GM23338 (cell line): ENCODE measurements around the gene ISG15. TPM values are rescaled to one million over a fixed set of nuclear protein-coding genes. Genes with fewer than 3 reads are reported as not detected.

Experiments used
- ATAC-seq: fragments of 200-7000 bp; cut with Tn5 transposase; 3 replicates; pipeline ENCODE4 v1.9.1; 2020
- DNase-seq: peaks from one replicate; pipeline ENCODE4 v3.0.0-alpha.2; 2015; ENCODE audit warnings: low spot score
- H2AFZ ChIP-seq: fragments of 200-600 bp; sonication (generic); 2 replicates; pipeline ENCODE4 v1.8.0; 2016; ENCODE audit warnings: antibody characterized with exemption, mild to moderate bottlenecking, moderate library complexity
- H3F3A ChIP-seq: fragments of 200-600 bp; sonication (generic); replicated peaks from 2 replicates; pipeline ENCODE4 v1.8.0; 2017; ENCODE audit warnings: antibody characterized with exemption, mixed run types, low read depth
- H3K27ac ChIP-seq: fragments of 200-600 bp; sonication (generic); 2 replicates; pipeline ENCODE4 v1.6.1; 2016; ENCODE audit warnings: low read depth
- H3K27me3 ChIP-seq: fragments of 200-600 bp; sonication (generic); 2 replicates; pipeline ENCODE4 v1.8.0; 2016; ENCODE audit warnings: mild to moderate bottlenecking, mixed run types, moderate library complexity; ENCODE audit not compliant: insufficient read depth
- H3K36me3 ChIP-seq: fragments of 200-600 bp; sonication (generic); 2 replicates; pipeline ENCODE4 v1.8.0; 2016; ENCODE audit warnings: mild to moderate bottlenecking; ENCODE audit not compliant: insufficient read depth
- H3K4me1 ChIP-seq: fragments of 200-600 bp; sonication (generic); 2 replicates; pipeline ENCODE4 v1.8.0; 2016; ENCODE audit warnings: mild to moderate bottlenecking, moderate library complexity; ENCODE audit not compliant: insufficient read depth
- H3K4me2 ChIP-seq: fragments of 200-600 bp; sonication (generic); 2 replicates; pipeline ENCODE4 v1.7.1; 2017; ENCODE audit warnings: mixed run types
- H3K4me3 ChIP-seq: fragments of 200-600 bp; sonication (generic); 2 replicates; pipeline ENCODE4 v1.6.1; 2016; ENCODE audit warnings: mixed run types
- H3K79me2 ChIP-seq: fragments of 200-600 bp; sonication (generic); replicated peaks from 2 replicates; pipeline ENCODE4 v1.8.0; 2017; ENCODE audit warnings: mild to moderate bottlenecking; ENCODE audit not compliant: insufficient read depth
- H3K9me2 ChIP-seq: fragments of 200-600 bp; sonication (generic); 2 replicates; pipeline ENCODE4 v1.8.0; 2017; ENCODE audit not compliant: insufficient read depth
- H4K20me1 ChIP-seq: fragments of 200-600 bp; sonication (generic); replicated peaks from 2 replicates; pipeline ENCODE4 v1.8.0; 2017; ENCODE audit warnings: mild to moderate bottlenecking; ENCODE audit not compliant: insufficient read depth
- H3K27ac Mint-ChIP-seq: 2 replicates; pipeline ENCODE4 v1.8.0; 2020; ENCODE audit warnings: inconsistent platforms, mild to moderate bottlenecking, moderate library complexity, mixed read lengths
- H3K27me3 Mint-ChIP-seq: 3 replicates; pipeline ENCODE4 v1.8.0; 2022; ENCODE audit warnings: low read depth, mild to moderate bottlenecking, moderate library complexity, mixed read lengths, inconsistent platforms; ENCODE audit not compliant: insufficient read depth, poor library complexity
- H3K36me3 Mint-ChIP-seq: 3 replicates; pipeline ENCODE4 v1.8.0; 2021; ENCODE audit warnings: low read depth, mild to moderate bottlenecking, inconsistent platforms, moderate library complexity, mixed read lengths
- H3K4me1 Mint-ChIP-seq: 3 replicates; pipeline ENCODE4 v1.8.0; 2020; ENCODE audit warnings: mild to moderate bottlenecking, inconsistent platforms, mixed read lengths
- H3K4me3 Mint-ChIP-seq: 3 replicates; pipeline ENCODE4 v1.8.0; 2021; ENCODE audit warnings: moderate library complexity, mild to moderate bottlenecking, inconsistent platforms, mixed read lengths
- H3K9me3 Mint-ChIP-seq: 3 replicates; pipeline ENCODE4 v1.8.0; 2020; ENCODE audit warnings: moderate library complexity, mild to moderate bottlenecking, inconsistent platforms, mixed read lengths
- CREB1 ChIP-seq: fragments of 250-450 bp; sonication (Bioruptor Pico); IDR thresholded peaks from 2 replicates; pipeline ENCODE4 v1.5.0; 2020; ENCODE audit warnings: low read depth, mild to moderate bottlenecking, moderate library complexity
- CTCF ChIP-seq, 2 experiments: fragments of 200-600 bp in 1 of 2; sonication (generic) in 1 of 2; conservative IDR thresholded peaks; 2 replicates each; pipeline versions ENCODE4 v1.5.1 to v1.6.1; 2016 to 2017; ENCODE audit warnings: antibody characterized with exemption in 2 of 2, low read depth in 2 of 2, mild to moderate bottlenecking in 2 of 2, moderate library complexity in 1 of 2
- NANOG ChIP-seq: IDR thresholded peaks from 2 replicates; pipeline ENCODE4 v1.6.1; 2016; ENCODE audit warnings: antibody characterized with exemption, borderline replicate concordance
- REST ChIP-seq: IDR thresholded peaks from one replicate; pipeline ENCODE4 v1.6.1; 2018; ENCODE audit warnings: antibody characterized with exemption; ENCODE audit not compliant: unreplicated experiment
- STAT1 ChIP-seq: IDR thresholded peaks from one replicate; pipeline ENCODE4 v1.6.1; 2016; ENCODE audit warnings: antibody characterized with exemption; ENCODE audit not compliant: unreplicated experiment
- ZNF114 ChIP-seq: fragments of 250-450 bp; sonication (Bioruptor Pico); IDR thresholded peaks from 2 replicates; pipeline ENCODE4 v1.5.0; 2020; ENCODE audit warnings: mild to moderate bottlenecking, moderate library complexity
- ZNF331 ChIP-seq: fragments of 250-450 bp; sonication (Bioruptor Pico); IDR thresholded peaks from 2 replicates; pipeline ENCODE4 v1.5.0; 2020; ENCODE audit warnings: low read depth, mild to moderate bottlenecking, moderate library complexity
- ZNF462 ChIP-seq: fragments of 250-450 bp; sonication (Bioruptor Pico); IDR thresholded peaks from 2 replicates; pipeline ENCODE4 v1.5.0; 2020; ENCODE audit warnings: mild to moderate bottlenecking, moderate library complexity
- polyA plus RNA-seq: library from polyadenylated mRNA; unstranded; fragments of >200 nt; fragmentation: Nextera tagmentation; extraction: Ambion mirVana; gene quantifications from 2 replicates; pipeline ENCODE4 v1.2.1, GENCODE V29; 2016
- total RNA-seq: library from RNA; depleted of rRNA; stranded (reverse); fragments of >200 nt; shearing (Covaris generic); gene quantifications from 2 replicates; pipeline ENCODE4 v1.2.3, GENCODE V29; 2014

ISG15 gene
- total and polyA plus RNA-seq, 2 experiments from 2014 or later, result 52.9 to 101 TPM

GRCh38 chr1:998745-998994 lies 14.6 kb upstream of the ISG15 start:
- no peaks in the 10 kb centered on the region for H4K20me1 ChIP-seq
- H3F3A ChIP-seq, result peaks cover 6% of the 10 kb centered on the region; the same call in 1 of the 2 replicates
- Mint-ChIP-seq H3K27ac (no peak overlapping the region), H3K36me3 (no peaks in the 10 kb centered on the region; the same call in 2 of the 3 replicates), H3K4me3 (peak overlapping the region; percentile 50; the same call in 2 of the 3 replicates), H3K9me3 (peaks cover 2% of the 10 kb centered on the region; the same call in 1 of the 3 replicates), H3K27me3 (peaks cover 74% of the 10 kb centered on the region), H3K4me1 (peaks cover 5% of the 10 kb centered on the region)
- TF ChIP-seq NANOG, result no peak
- TF ChIP-seq ZNF114 (CRISPR knock-in tag), result no peak
- TF ChIP-seq ZNF462 (CRISPR knock-in tag), result no peak
- TF ChIP-seq CREB1 (CRISPR knock-in tag), result no peak
- TF ChIP-seq CTCF (conservative IDR thresholded peaks at IDR 0.05; ENCODE audit: low read depth in 2 of 2), result no peak
- no peak for TF ChIP-seq REST
- TF ChIP-seq STAT1, result no peak
- TF ChIP-seq ZNF331 (CRISPR knock-in tag), result no peak
- H3K4me2 ChIP-seq, result peak overlapping the region; percentile 82
- H3K4me3 ChIP-seq, result peak overlapping the region; percentile 71
- no peaks in the 10 kb centered on the region for H3K79me2 ChIP-seq
- DNase-seq (no peak), ATAC-seq (no peak)
- H3K4me1 ChIP-seq, result peaks cover 8% of the 10 kb centered on the region
- H3K36me3 ChIP-seq, result no peaks in the 10 kb centered on the region
- H2AFZ ChIP-seq, result no peak overlapping the region
- no peaks in the 10 kb centered on the region for H3K9me2 ChIP-seq
- H3K27ac ChIP-seq, result no peak overlapping the region
- H3K27me3 ChIP-seq, result peaks cover 92% of the 10 kb centered on the region
